K562 (cell line): ENCODE measurements around the gene RIMS3. TPM values are rescaled to one million over a fixed set of nuclear protein-coding genes. Genes with fewer than 3 reads are reported as not detected.
A peak's percentile ranks its signal among the peaks of the same experiment; 100 is the strongest.

Experiments used
- ARID3A ChIP-seq: IDR thresholded peaks from 2 replicates; pipeline ENCODE4 v1.6.1; 2012; ENCODE audit warnings: low read depth, low read length, improper control_type of control experiment, borderline replicate concordance
- CBX3 ChIP-seq, 2 experiments: IDR thresholded peaks; 1 replicate in 1 of 2; 2 replicates in 1 of 2; pipeline ENCODE4 v1.6.1; 2012; ENCODE audit warnings: inconsistent platforms in 2 of 2, low read length in 2 of 2, borderline replicate concordance in 1 of 2, control low read depth in 1 of 2
- DDX20 ChIP-seq: fragments of 450-650 bp; IDR thresholded peaks from 2 replicates; pipeline ENCODE4 v1.6.1; 2016; ENCODE audit warnings: missing genetic modification characterization, low read depth, mild to moderate bottlenecking, missing compliant biosample characterization, moderate library complexity
- ETS1 ChIP-seq: conservative IDR thresholded peaks from 2 replicates; pipeline ENCODE4 v1.6.1; 2011; ENCODE audit warnings: low read depth, mild to moderate bottlenecking, low read length; ENCODE audit not compliant: control insufficient read depth
- FOXP1 ChIP-seq: sonication (generic); formaldehyde crosslinking; IDR thresholded peaks from 2 replicates; pipeline ENCODE4 v1.8.0; 2022; ENCODE audit warnings: mild to moderate bottlenecking, missing genetic modification reagents
- HDAC6 ChIP-seq: IDR thresholded peaks from 2 replicates; pipeline ENCODE4 v1.6.1; 2012; ENCODE audit warnings: low read depth, mild to moderate bottlenecking, control low read depth, inconsistent platforms, low read length, moderate library complexity
- HDGF ChIP-seq: fragments of 450-650 bp; IDR thresholded peaks from 2 replicates; pipeline ENCODE4 v1.6.1; 2016
- HLTF ChIP-seq: fragments of 450-650 bp; IDR thresholded peaks from 2 replicates; pipeline ENCODE4 v1.6.1; 2016
- MNT ChIP-seq, 2 experiments: fragments of 450-650 bp; conservative IDR thresholded peaks; 2 replicates each; pipeline ENCODE4 v1.6.1; 2017; ENCODE audit warnings: mild to moderate bottlenecking in 2 of 2, moderate library complexity in 2 of 2
- NEUROD1 ChIP-seq: fragments of 150-350 bp; IDR thresholded peaks from 2 replicates; pipeline ENCODE4 v1.6.1; 2014; ENCODE audit warnings: borderline replicate concordance, low read length, low read depth; ENCODE audit not compliant: partially characterized antibody
- PYGO2 ChIP-seq: fragments of 450-650 bp; IDR thresholded peaks from 2 replicates; pipeline ENCODE4 v1.6.1; 2016; ENCODE audit warnings: mild to moderate bottlenecking, missing genetic modification characterization, moderate library complexity, missing compliant biosample characterization
- RHOXF2B ChIP-seq: fragments of 250-450 bp; sonication (Bioruptor Pico); conservative IDR thresholded peaks from 2 replicates; pipeline ENCODE4 v1.5.1; 2021
- SNRNP70 ChIP-seq: fragments of 200-400 bp; formaldehyde crosslinking; optimal IDR thresholded peaks from 2 replicates; pipeline ENCODE3; 2017; ENCODE audit warnings: low read depth, low read length
- ZFX ChIP-seq: sonication (generic); formaldehyde crosslinking; IDR thresholded peaks from 2 replicates; pipeline ENCODE4 v1.8.0; 2022; ENCODE audit warnings: mild to moderate bottlenecking, missing genetic modification reagents, moderate library complexity
- ZNF239 ChIP-seq: fragments of 250-450 bp; sonication (Bioruptor Pico); IDR thresholded peaks from 2 replicates; pipeline ENCODE4 v1.4.0; 2020; ENCODE audit warnings: mild to moderate bottlenecking
- ZNF274 ChIP-seq: IDR thresholded peaks from 2 replicates; pipeline ENCODE4 v1.6.1; 2011; ENCODE audit warnings: low read depth, mild to moderate bottlenecking, low read length, moderate library complexity, borderline replicate concordance
- ZNF518B ChIP-seq: fragments of 250-450 bp; sonication (Bioruptor Pico); IDR thresholded peaks from 2 replicates; pipeline ENCODE4 v1.5.0; 2021; ENCODE audit warnings: mild to moderate bottlenecking, moderate library complexity
- polyA plus RNA-seq, 8 experiments: library from polyadenylated mRNA; depleted of rRNA in 4 of 8; stranded (reverse) in 5 of 8; unstranded in 3 of 8; fragments of >200 nt; fragmentation: Nextera tagmentation in 2 of 8; fragmentation: Illumina TruSeq in 1 of 8; extraction: Ambion mirVana in 2 of 8; extraction: Trizol in 1 of 8; gene quantifications; 2 replicates each; pipeline versions ENCODE4 v1.2.1 to v1.2.3, GENCODE V29; 2011 to 2014; ENCODE audit warnings: inconsistent platforms in 1 of 8, missing spikeins in 1 of 8
- total RNA-seq, 7 experiments: library from RNA; depleted of rRNA in 6 of 7; stranded (reverse); fragments of >200 nt in 6 of 7; fragmentation: Illumina TruSeq in 2 of 7; extraction: Trizol in 2 of 7; gene quantifications; 2 replicates each; pipeline versions ENCODE4 v1.2.1 to v1.2.3, GENCODE V29; 2011 to 2021; ENCODE audit warnings: low replicate concordance in 1 of 7
- TF ChIP-seq, protein P1 (sequence below): fragments of 450-650 bp; IDR thresholded peaks from one replicate; pipeline ENCODE4 v1.6.1; 2018; ENCODE audit warnings: mild to moderate bottlenecking, moderate library complexity; ENCODE audit not compliant: partially characterized antibody

RIMS3 gene
- total and polyA plus RNA-seq, 9 of the 15 experiments (the other 6 are each of a cell fraction or from before 2014, with no cell fraction given): 0.06 to 1.2 (median 0.59) TPM

- TF ChIP-seq NEUROD1 (no peak), ETS1 (no peak), PYGO2 (tag) (no peak), HLTF (no peak), SNRNP70 (no peak), ZNF274 (no peak), DDX20 (tag) (no peak), ARID3A (0 out of 2 replicates have a peak, but pooled peaks have one; percentile 24), ZNF239 (CRISPR knock-in tag) (no peak), MNT (conservative IDR thresholded peaks at IDR 0.05) (no peak), HDGF (no peak), CBX3 (IDR thresholded peaks at IDR 0.05; ENCODE audit: borderline replicate concordance in 1 of 2, low read length in 2 of 2) (no peak), ZFX (0 out of 2 replicates have a peak, but pooled peaks have one; percentile 2), RHOXF2B (CRISPR knock-in tag) (no peak), HDAC6 (no peak), FOXP1 (CRISPR knock-in tag) (no peak), ZNF518B (CRISPR knock-in tag) (no peak)
- TF ChIP-seq, protein P1, sequence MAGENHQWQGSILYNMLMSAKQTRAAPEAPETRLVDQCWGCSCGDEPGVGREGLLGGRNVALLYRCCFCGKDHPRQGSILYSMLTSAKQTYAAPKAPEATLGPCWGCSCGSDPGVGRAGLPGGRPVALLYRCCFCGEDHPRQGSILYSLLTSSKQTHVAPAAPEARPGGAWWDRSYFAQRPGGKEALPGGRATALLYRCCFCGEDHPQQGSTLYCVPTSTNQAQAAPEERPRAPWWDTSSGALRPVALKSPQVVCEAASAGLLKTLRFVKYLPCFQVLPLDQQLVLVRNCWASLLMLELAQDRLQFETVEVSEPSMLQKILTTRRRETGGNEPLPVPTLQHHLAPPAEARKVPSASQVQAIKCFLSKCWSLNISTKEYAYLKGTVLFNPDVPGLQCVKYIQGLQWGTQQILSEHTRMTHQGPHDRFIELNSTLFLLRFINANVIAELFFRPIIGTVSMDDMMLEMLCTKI: no peak
Measured at GRCh38 chr1:40712997-40713396, 47.5 kb upstream of the RIMS3 start (continued).
